DMS 273 (cell line): Measurements from ENCODE around the gene ABL2.
A peak's percentile ranks its signal among the peaks of the same experiment; 100 is the strongest.

Experiments
- DNase-seq: peaks from one replicate; lab custom pipeline; 2025; ENCODE audit not compliant: unreplicated experiment; lab: John Stamatoyannopoulos, UW

Gene ABL2

DNA sequence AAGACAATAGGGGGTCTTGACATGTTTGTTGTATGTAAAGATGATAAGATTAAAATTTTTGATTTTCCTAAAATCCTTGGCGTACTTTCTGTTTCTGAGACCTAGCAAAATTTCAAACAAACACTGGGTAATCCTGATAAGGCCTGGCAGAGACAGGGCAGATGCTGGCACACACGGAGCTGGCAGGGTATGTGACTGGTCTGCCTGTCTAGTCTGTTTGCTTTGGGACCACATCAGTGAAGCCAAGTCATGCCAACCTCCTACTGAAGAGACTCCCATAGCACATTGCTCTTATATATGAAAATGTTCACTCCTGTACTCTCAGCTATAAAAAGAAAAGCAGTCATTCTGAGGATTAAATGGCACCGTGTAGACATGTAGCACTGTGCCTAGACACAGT lies 133.6 kb downstream of the ABL2 start:
- DNase-seq: no peak

DNA sequence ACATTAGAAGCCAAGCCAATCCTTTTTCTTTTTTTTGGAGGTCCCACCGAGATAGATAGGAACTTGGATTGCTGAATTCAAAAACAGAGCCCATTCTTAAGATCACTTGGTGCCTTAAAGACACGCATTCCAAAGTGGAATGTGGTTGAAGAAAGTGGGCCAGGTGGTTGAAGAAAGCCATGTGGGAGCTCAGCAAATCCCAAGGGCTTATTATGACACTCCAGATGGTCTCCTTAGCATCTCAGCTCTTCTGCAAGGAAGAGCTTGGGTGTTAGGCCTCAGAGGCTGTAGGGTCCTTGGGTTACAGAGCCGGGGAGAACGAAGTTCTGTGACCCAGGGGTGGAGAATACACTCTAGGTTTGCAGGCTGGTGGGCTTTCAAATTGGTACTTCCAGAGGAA lies 134.1 kb downstream of the ABL2 start:
- DNase-seq: no peak

DNA sequence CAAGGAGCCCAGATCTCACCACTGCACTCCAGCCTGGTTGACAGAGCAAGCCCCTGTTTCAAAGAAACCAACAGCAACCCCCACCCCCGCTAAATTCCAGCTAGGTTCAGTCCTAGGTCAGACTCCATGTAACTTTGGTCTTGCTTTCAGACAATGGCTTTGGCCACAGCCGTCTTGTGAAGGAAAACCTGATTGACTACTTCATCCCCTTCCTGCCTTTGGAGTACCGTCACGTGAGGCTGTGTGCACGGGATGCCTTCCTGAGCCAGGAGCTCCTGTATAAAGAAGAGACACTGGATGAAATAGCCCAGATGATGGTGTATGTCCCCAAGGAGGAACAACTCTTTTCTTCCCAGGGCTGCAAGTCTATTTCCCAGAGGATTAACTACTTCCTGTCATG lies 134.7 kb downstream of the ABL2 start:
- DNase-seq: no peak

DNA sequence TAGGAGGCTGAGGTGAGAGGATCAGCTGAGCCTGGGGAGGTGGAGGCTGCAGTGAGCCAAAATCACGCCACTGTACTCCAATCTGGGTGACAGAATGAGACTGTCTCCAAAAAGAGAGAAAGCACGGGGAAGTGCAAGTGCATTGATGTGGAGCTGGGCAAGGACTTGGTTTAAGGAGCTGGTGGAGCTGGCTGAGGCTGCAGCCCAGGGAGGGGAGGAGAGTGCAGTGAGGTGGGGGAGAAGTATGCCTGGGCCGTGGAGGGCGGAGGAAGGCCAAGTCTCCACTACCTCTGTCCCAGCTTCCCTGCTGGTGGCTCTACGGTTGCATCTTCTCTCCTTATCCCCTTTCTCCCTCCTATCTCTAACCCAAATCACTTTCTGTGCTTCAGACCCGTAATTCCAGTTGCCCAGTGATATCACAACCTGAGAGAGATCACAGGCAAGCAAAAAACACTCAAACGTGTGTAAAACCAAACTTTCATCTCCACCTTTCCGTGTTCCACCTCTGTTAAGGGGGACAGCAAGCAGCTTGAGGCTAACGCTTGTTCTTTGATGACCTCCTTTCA lies 136.5 kb downstream of the ABL2 start:
- no peak for DNase-seq

DNA sequence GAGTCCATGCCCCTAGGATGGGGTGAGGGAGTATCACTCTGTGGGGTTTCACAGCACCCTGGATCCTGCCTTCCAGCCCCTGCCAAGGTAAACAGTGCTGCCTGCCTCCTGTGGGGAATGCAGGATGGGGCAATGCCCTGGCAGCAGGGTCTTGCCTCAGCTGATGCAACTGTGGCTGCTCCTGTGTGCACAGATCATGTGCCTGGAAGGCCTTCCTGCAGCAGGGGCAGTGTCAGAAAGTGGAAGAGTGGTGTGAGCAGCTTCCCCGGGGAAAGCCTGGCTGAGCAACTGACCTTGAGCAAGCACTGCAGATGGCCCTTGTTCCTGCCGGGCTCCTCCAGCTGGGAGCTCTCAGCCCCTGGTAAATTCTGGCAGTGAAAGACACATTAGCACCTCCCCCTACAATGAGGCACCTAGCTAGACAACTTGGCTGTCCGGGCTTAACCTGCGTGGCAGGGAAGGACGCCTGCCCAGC lies 137.7 kb downstream of the ABL2 start:
- peak; percentile 45 for DNase-seq

DNA sequence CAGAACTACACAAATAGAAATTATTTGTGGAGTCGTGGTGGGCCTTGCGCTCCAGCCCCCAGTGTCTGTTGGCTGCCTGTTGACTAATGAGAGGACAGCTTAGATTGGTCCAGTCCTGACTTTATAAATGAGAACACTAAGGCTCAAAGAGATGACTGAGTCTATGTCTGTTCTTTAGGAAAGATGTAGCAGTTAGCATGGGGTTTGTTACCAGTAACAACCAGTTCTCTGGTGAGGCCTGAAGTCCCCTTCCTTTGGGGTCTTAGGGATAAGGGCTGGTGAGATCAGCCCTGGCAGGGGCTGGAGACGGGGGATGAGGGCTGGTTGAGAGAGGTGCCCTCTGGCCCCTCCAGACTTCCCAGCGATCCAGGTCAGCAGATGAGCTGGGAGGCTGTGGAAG lies 138.6 kb downstream of the ABL2 start:
- no peak for DNase-seq

DNA sequence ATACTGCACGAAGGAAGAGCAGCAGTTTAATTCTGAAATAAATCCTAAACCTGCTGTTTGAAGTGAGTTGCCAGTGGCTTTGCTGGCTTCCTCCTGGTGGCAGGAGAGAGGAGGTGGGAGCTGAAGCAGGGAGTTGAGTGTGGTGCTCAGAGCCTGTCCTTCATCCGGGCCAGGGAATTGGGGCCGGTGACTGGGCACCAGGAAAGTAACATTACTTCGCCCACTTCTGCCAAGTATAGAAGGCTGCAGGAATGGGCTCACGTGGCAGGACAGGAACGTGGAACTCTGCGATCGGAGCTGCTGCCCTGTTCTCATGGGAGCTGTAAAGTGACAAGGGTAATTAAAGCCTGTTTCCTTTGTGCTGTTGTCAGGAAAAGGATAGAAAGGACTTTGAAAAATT lies 139.0 kb downstream of the ABL2 start:
- DNase-seq: peak; percentile 8

DNA sequence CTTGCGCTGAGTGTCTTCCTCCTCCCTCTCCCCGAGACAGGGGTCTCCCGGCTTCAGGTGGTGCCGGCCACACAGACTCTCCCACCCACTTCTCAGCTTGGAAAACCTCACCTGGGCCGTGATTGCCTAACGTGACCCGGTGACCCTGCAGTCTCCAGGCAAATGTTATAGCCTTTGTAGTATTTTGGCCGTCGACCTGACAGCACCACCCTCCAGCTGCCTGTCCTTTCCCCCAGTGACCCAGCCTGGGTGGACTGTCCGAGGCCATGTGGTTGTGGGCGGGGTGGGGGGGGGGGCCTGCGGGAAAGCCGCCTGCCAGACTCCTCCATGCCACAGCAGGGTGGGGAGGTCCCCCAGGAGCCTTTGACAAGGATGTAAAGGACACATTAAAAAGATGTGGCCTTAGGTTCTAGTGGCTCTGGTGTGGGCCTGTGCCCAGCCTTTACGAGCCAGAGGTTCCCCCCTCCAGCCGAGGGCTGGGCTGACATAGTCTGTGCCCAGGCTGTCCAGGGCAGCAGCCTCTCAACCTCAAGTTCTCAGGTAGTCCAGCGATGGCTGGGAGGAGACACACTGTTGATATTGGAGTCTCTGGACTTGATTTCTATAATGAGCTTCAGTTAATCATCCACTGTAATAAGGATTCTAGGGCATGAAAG lies 139.5 kb downstream of the ABL2 start:
- no peak for DNase-seq

DNA sequence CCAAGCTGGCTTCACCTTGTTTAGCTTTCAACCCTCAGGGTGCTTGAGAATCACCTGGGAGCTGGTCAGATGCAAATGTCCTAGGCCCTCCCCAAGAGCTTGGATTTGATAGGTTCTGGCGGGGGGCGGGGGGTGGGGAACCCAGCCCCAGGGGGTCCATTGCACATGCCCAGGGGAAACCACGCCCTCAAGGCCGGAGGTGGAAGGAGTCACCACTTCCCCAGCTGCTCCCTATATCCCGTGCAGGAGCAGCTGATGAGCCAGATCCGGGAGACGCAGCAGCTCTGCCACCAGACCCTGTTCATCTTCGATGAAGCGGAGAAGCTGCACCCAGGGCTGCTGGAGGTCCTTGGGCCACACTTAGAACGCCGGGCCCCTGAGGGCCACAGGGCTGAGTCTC lies 141.8 kb downstream of the ABL2 start:
- no peak for DNase-seq

DNA sequence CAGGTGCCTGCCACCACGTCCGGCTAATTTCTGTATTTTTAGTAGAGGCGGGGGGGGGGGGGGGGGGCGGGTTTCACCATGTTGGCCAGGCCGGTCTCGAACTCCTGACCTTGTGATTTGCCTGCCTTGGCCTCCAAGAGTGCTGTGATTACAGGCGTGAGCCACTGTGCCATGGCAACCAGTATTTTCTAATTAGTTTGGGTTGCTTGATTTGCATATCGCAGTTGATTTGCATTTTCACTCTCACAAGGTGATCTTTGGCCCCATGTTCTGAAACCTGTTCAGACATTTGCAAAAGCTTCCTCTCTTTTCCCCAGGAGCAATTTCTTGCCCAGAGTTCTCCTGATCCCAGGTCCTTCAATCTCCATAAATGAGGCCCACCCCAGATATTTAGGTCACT lies 145.9 kb downstream of the ABL2 start:
- DNase-seq: no peak

DNA sequence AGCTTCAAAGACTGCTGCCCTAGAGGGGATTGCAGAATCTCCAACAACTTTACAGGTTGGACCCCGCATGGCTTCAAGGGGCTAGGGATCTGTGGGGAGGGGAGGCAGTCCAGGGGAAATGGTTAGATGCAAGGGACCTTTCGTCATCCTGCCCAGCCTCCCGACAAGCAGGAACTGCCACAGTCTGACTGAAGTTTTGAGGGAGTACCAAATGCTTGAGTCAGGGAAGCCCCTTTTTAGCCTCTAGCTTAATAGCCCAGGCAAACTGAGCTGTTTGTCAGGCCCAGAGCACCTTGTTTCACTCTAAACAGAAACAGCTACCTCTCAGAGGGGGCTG lies 146.5 kb downstream of the ABL2 start:
- DNase-seq: no peak

DNA sequence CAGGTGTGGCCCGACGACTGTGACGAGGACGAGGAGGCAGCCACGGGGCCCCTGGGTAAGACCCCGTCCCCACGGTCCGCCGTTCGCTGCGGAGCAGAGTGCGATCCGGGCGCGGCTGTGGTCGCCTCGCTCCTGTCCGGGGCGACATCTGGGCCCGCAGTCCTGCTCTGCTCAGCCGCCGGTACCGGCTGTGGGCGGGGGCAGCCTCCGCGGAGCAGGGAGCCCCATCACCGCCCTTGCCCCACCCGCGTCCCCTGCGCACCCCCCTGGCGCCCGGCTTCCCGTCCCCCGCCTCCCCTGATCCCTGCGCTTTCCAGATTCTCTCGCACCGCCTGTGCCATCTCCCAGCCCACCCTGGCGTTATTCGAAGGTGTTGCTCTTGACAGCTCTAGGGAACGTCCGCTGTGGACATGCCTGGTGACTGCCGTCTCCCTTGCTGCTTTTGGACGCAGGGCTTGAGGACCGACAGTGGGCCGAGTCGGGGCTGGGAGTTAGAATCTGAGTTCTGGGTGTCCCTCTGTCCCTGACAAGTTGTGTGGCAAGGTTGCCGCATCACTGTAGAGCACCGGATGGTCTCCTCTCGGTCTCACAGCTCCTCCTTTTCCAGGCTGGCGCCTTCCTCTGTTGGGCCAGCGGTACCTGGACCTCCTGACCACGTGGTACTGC lies 147.0 kb downstream of the ABL2 start:
- DNase-seq: peak; percentile 70

DNA sequence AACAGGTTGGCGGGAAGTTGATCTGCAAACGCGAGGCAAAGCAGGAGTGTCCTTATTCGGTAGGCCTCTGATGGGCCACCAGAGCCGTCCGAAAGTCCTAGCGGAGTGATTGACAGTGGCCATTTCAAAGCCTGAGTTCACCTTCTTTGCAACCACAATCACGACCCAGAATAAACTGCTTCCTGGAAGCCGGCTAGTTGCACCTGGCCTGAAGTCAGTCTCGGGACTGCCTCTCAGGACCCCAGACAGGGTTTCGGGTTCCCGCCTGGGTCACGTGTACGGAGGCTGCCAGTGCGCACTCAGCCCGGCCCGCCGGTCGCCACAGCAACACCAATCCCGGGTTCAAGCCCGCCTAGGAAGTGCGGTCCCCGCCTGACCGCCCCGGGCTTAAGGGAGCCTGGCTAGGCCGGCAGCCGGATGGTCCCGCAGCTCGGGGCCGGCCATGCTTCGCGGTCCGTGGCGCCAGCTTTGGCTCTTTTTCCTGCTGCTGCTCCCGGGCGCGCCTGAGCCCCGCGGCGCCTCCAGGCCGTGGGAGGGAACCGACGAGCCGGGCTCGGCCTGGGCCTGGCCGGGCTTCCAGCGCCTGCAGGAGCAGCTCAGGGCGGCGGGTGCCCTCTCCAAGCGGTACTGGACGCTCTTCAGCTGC lies 147.7 kb downstream of the ABL2 start, which contains the start of gene TOR3A:
TSS of gene TOR3A (plus strand) at position 384 of the 646 bp plus-strand sequence. CDS start at position 443, 59 bp downstream.
- peak; percentile 95 for DNase-seq

DNA sequence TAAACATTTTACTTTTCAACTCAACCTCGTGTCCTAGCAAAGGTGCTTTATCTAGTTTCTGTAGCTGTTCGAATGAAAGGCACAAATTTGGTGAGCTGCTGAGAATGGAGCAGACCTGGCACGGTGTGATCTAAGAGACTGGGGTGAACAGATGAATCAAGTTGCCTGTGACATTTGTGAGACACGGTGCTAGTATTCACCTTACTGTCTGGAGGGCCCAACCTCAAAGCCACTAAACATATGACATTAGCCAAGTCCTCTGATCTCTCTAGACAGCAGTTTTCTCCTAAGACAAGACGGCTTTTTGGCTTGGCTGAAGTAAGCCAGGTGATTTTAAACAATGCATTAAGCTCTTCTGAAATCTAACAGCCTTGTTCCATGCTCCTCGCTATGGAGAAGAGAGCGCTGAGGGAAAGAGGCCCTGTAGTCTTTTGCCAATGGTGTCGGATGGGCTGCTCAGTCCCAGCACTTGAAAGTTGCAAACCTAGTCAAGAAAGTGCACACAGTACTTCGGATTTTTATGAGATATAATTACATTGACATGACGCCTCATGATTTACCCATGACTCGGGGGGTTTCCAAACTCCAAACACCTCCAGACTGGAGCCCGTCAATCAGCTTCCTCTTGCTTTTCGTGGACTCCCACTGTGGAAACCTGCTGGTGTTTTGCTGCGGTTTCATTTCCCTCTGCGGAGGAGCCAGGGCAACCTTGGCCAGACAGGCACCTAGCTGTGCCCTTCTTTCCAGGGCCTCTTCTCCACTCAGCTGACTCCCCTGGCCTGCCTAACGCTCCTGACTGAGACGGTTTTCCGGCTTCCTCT lies 148.4 kb downstream of the ABL2 start:
- peak; percentile 48 for DNase-seq

DNA sequence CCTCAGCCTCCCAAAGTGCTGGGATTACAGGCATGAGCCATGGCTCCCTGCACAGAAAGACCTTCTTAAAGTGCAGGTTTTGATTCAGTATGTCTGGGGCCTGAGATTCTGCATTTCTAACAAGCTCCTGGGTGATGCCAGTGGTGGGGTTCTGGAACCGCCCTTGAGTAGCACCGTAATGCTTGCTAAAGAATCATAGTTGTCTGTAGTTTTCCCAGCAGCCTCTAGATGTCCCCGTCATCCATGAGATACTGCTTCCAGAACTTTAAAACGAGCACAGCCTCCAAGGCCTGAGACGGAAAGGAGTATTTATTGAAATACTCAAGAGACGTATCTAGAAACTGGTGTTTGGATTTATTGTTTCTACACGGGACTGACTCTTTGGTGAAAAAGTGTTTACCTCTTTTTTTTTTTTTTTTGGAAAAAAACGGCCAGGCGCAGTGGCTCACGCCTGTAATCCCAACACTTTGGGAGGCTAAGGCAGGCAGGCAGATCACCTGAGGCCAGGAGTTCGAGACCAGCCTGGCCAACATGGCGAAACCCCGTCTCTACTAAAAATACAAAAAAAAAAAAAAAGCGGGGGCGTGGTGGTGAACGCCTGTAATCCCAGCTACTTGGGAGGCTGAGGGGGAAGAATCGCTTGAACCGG lies 150.2 kb downstream of the ABL2 start:
- DNase-seq: peak; percentile 88

DNA sequence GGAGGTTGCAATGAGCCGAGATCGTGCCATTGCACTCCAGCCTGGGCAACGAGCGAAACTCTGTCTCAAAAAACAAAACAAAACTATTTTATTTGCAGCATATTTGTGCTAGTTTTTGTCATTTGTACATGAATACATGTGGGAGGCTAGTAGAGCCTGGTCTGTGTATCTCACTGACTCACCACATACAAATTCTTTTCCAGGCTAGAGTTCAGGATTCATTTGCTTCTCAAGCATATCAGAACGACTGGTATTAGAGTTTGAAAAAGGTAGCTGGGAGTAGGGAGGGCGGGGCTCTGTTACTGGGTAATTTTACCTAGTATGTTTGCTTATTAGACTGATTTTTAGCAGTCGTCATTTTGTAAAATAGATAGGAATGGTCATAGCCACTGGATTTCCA lies 152.1 kb downstream of the ABL2 start:
- DNase-seq: no peak

DNA sequence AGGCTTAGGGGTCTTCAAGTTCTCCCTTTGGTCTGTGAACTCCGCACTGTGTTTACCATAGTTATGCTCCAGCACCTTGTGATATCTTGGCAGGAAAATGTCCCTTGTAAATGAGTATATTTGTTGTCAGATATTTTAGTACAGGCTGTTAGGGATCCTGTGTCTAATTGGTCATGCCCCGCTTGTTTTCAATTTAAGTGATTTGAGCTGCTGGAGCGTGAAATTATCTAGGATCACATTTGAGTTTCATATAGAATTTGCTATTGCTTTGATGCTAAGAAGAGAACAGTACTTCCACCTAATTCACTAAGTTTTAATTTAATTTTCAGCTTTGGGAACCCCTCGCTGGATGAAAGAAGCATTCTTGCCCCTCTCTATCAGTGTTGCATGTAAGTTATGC lies 163.0 kb downstream of the ABL2 start:
- DNase-seq: no peak

DNA sequence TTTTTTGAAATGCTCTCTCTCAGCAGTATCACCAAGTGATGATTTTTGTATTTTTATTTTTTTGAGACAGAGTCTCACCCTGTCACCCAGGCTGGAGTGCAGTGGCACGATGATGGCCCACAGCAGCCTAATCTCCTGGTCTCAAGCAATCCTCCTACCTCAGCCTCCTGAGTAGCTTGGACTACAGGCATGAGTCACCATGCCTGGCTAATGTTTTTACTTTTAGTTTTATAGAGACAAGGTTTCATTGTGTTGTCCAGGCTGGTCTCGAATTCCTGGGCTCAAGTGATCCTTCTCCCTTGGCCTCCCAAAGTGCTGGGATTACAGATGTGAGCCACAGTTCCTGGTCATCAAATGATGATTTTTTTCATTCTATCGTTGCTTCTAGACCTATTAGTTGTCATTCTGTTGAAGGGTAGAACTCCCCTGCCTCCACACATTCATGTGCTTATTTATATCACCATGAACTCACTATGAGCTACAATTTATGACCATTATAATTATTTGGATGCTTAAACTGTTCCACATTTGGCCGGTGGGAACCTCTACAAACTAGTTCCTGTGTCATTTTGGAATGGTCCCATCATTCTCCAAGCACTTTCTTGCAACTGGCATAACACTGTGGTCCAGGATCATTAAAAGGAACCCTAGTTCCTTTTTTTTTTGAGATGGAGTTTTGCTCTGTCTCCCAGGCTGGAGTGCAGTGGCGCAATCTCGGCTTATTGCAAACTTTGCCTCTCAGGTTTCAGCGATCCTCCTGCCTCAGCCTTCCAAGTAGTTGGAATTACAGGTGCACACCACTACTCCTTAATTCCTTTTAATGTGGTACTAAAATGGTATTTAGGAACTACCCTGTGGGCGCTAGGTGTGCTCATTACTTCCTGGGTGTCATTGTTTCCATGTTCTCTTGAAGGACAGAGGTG lies 167.9 kb downstream of the ABL2 start:
- DNase-seq: no peak
